ENCODE measurements around the gene CNTF.

CNTF gene

DNA sequence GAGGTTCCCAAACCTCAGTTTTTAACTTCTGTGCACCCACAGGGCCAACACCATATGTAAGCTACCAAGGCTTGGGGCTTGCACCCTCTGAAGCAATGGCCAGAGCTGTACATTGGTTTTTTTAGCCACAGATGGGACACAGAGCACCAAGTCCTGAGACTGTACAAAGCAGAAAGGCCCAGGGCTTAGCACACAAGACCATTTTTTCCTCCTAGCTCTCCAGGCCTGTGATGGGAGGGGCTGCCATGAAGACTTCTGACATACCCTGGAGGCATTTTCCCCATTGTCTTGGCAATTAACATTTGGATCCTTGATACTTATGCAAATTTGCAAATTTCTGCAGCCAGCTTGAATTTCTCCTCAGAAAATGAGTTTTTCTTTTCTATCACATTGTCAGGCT is 23.4 kb downstream of the CNTF start:
- DNase-seq = no peak

DNA sequence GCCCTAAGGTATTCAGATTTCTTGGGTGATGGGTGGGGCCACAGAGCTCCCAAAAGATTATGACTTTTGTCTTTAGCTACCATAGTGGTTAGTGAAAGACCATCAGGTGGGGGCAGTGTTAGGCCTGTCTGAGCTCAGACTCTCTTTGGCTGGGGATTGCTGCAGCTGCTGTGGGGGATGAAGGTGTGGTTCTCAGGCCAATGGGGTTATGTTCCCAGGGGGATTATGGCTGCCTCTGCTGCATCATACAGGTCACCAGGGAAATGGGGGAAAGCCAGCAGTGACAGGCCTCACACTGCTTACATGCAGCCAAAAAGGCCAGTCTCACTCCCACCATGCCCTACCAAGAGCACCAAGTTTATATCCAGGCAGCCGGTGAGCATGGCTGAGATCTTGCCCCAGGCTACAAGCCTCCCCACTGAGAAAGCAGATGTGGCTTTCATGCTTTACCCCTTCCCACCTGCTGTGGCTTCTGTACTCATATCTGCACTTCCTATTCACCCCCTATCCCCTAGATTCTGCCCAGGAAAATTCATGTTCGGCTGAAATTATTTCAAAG is 24.8 kb downstream of the CNTF start:
- DNase-seq = no peak

DNA sequence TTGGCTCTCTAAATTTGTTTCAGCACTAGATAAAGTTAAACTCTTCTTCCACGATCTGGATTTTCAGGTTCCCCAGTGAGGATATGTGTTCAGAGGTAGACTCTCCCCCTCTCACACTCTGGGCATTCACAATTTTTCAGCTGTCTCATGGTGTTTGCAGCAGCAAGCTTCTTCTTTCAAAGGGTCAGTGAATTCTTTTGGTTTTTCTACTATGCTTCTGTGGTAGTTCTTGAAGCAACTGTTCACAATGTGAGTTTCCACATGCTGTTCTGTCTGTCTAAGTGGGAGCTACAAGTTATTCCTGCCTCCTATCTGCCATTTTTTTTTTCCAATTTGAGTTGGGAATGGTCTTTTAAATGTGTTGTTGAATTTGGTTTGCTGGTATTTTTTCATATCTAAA is 25.4 kb downstream of the CNTF start:
- no peak for DNase-seq

DNA sequence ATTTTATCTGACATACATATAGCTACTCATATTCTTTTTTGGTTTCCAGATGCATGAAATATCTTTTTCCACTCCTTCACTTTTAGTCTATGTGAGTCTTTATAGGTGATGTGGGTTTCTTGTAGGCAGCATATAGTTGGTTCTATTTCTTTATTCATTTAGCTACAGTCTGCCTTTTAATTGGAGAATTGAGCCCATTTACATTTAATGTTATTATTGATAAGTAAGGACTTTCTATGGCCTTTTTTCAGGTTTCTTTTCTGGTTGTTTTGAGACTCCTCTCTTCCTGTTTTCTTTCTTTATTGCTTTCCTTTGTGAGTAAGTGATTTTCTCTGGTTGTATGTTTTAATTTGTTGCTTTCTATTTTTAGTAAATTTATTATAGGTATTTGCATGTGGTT is 27.2 kb downstream of the CNTF start:
- DNase-seq = no peak

DNA sequence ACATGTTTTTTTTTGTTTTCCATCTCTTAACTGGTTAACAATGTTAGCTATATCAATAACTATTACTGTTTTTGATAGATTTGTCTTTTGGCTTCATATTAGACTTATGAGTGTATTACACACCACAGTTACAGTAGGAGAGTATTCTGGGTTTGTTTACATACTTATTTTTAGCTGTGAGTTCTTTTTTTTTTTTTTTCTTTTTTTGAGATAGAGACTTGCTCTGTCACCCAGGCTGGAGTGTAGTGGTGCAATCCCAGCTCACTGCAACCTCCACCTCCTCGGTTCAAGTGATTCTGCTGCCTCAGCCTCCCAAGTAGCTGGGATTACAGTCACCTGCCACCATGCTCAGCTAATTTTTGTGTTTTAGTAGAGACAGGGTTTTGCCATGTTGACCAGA is 28.0 kb downstream of the CNTF start:
- DNase-seq = no peak

DNA sequence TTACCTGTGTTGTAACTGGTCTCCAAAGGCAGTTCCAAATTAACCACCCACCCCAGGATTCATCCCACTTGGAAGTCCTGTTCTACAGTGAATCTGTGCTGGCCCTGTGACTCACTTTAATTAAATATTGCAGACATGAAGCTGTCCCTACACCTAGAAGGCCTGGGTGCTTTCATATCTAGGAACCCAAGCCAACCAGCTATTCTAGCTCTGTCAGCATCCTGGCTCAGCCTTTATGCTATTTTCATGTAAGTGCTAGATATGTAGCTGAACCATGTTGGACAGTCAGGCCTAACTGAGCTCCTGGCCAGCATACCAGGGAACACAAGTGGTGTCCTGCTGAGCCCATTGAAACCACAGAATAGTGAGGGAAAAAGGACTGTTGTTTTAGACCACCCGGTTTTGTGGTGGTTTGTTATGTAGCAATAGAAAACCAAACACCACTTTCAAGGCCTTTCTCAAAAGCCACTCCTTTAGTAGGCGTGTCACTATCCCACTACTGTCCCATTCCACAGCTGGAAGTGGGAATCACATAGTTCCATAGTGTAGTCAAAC is 30.3 kb downstream of the CNTF start:
- no peak for DNase-seq

DNA sequence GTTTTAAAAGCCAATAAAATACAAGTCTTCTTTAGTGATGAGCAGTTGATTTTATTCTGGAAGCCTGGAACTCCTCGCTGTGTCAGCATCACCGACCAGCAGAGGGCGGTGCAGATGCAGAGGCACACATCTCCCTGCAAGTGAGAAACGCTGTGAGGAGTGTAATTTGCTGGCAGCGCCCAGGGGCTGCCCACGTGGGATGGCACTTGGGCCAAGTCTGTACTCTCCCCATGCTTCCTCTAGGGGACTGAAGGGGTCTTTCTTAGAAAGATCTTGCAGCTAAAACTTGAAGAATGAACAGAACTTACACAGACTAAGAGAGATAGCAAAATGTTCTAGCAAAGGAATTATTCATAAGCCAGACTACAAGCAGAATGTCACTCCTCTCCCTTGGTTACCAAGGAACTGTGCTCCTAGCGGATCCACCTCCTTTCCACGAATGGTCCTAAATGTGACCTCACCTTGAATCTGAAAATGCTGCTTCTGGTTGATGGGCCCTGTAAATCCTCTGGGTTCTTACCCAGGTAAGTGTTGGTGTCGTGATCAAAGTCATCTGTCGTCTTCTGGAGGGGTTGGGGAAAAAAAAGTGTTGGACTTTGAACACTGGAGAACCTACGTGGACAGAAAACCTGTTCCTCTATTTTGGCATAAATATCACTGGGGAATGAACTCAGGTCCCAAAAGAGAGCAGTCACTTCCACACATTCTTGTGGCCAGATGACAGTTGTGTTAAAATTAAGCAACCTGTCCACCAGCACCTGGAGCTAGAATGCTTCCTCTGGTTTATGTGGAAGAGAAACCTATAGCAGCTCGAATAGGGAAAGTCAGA is 31.8 kb downstream of the CNTF start:
- DNase-seq = no peak

DNA sequence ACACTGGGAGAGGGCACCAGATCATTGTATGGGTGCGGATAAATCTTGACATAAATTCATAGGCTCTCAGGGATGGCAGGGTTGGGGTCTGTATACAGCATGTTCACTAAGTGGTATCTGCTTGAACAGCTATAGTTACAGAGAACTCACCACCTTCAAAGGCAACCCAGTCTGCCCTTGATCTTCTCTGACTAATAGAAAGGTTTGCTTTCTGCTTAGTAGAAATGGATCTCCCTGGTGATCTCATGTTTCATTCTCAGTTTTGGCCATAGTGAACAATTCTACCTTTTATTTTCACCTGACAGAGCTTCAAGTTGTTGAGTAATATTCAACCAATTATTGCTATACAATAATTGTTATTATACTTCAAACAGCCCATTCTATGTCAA is 32.4 kb downstream of the CNTF start:
- DNase-seq = no peak

DNA sequence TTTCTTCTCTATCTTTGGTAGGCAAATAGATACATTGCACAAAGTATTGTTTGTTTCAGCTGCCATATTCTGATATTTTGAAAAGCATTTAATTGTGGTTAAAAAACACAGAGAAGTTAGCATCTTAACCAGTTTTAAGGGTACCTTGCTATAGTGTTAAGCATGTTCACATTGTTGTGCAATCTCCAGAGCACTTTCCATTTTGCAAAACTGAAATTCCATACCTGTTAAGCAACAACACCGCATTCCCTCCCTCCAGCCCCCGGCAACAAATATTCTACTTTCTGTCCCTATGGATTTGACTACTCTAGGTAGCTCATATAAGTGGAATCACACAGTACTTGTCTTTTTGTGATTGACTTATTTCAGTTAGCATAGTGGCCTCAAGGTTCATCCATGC is 33.9 kb downstream of the CNTF start:
- no peak for DNase-seq

DNA sequence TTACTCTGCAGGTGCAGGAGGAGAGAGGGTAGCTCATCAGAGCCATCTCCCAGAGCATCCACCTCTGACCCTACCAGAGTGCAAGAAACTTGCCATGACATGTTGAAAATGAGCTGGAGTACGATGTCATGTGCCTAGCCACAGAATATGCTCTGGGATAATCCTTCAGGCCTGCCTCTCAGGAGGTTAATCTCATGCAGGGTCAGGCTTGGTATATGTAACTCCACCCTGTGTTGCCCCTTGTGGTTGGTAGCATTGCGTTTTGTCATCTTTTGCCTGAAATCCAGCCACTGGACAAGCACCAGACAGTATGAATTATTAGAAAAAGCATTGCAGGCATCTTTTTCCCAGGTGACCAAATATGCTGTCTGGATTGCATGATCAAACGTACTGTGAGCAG is 36.2 kb downstream of the CNTF start:
- DNase-seq = no peak

DNA sequence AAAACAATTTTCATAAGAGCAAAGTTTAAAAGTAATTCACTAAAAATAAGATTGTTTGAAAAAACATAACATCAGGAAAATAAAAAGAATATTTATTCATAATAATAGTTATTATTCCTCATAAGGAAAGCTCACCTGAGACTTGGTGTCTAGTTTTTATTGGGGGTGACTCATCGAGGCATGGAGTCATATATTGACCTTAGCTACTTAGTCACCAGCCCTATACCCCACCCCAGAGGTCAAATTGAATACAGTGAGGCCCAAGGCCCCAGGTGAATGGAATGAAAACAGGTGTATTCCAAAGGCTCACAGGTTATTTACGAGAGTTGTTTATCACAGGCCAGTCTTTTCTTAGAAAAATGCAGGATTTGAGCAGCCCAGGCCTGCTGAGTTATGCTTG is 36.9 kb downstream of the CNTF start:
- DNase-seq = no peak

DNA sequence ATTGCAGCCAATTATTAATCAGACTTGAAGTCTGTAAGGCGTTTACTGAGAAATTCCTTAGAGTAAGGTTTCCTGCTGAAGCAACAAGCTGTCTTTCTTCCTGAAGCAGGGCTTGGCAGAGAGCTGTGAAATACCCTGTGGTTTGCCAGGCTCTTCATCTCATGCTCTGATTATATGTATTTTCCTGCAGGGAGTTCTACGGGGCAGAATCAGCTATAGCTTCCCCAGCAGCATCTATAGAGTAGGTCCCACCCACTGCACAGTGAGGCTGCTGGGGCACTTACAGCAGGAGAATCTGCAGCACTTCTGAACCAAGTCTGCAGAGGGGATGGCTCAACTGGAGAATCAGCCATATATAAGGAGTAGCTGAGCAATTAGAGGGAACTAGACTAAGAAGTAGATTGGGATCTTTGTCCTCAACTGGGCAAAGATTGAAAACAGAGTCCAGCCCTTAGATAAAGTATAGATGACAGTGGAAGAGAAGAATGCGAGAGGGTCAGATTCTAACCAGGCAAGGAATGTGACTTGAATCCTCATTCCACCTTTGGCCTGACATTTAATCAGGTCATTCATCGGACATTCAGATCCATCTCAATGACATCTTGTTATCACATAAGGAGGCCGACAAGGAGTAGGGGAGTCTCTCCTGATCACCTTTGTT is 37.6 kb downstream of the CNTF start:
- no peak for DNase-seq

DNA sequence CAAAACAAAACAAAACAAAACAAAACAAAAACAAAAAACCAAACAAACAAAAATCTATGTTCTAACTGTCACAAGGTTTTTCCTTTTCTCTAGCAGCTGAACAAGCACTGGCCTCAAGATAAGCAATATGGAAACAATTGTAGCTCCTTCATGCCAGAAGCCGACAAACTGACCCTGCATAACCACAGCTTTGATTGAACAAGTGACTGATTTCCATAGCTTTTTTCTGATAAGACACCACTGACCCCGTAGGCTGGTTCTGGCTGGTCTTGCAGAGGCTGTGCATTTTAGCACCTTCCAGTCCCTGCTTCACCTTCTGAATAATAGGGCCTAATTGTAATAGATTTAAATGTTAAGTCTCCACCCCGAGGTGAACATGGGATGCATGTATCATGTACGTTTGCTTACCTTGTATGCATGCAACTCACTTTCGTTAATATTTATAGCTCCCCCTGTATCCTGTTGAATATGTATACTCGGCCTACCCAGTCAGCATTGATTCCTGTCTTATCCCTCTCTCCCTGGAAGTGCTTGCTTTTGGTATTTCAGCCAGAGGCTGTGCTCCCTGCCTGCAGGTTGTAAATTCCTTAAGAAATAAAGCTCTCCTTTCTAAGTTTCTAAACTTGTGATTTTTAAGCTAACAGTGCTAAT is 49.6 kb downstream of the CNTF start:
- no peak for DNase-seq

DNA sequence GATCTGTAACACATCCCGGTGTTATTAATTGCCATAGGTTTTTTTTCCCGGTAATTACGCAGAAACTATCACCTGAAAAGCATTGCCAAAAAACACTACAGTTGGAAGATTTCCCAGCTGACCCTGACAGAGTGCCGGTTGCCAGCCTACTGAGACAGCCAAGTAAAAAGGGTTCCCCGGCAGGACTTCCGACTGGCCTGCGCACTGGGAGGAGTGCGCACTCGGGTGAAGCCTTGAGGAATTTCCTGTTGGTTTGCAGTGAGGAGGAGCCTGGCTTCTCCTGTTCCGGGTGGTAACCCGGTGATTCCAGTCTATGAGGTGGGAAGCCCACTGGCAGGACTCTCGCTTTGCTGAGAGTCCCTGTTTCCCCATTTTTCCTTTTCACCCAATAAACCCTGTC is 52.1 kb downstream of the CNTF start:
- DNase-seq = no peak
